ENCODE results near the gene GRM8. TPM values are rescaled to one million over a fixed set of nuclear protein-coding genes. Genes with fewer than 3 reads are reported as not detected.

The GRM8 gene
- total RNA-seq, 1 donor from 2014 or later, result 0.51 TPM

GRCh38 chr7:126487728-126488442 is 764.9 kb downstream of the GRM8 start:
- no peak overlapping the region for H3K27ac Mint-ChIP-seq (ENCODE audit: unreplicated experiment)
- no peaks in the 10 kb centered on the region for H3K36me3 Mint-ChIP-seq (ENCODE audit: unreplicated experiment)
- no peaks in the 10 kb centered on the region for H3K9me3 Mint-ChIP-seq (ENCODE audit: unreplicated experiment)
- H3K4me3 Mint-ChIP-seq (ENCODE audit: unreplicated experiment), result no peak overlapping the region
- DNase-seq (ENCODE audit: extremely low spot score, unreplicated experiment), result no peak
- no peaks in the 10 kb centered on the region for H3K27me3 Mint-ChIP-seq (ENCODE audit: unreplicated experiment)
- TF ChIP-seq, protein P1, sequence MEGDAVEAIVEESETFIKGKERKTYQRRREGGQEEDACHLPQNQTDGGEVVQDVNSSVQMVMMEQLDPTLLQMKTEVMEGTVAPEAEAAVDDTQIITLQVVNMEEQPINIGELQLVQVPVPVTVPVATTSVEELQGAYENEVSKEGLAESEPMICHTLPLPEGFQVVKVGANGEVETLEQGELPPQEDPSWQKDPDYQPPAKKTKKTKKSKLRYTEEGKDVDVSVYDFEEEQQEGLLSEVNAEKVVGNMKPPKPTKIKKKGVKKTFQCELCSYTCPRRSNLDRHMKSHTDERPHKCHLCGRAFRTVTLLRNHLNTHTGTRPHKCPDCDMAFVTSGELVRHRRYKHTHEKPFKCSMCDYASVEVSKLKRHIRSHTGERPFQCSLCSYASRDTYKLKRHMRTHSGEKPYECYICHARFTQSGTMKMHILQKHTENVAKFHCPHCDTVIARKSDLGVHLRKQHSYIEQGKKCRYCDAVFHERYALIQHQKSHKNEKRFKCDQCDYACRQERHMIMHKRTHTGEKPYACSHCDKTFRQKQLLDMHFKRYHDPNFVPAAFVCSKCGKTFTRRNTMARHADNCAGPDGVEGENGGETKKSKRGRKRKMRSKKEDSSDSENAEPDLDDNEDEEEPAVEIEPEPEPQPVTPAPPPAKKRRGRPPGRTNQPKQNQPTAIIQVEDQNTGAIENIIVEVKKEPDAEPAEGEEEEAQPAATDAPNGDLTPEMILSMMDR (IDR thresholded peaks at IDR 0.05), result no peak
- H3K4me1 Mint-ChIP-seq (ENCODE audit: unreplicated experiment), result no peaks in the 10 kb centered on the region

DNA sequence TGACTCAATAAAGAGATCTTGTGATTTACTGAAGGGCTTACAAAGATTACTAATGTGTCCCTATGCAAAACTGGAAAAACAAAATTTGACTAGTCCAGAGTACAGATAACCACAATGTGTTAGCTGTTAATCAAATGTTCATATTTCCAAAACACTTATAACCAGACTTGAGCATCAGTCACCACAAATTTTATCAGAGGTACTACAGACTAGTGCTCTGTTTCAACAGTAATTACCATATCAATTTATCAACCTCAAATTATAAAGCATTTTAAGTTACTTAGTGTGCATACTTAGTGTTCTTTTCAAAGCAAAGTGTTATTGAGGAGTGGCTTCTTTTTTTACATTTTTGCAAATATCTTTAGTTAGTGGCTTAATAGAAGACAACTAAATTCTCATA is 765.9 kb downstream of the GRM8 start:
- Mint-ChIP-seq H3K27me3 (ENCODE audit: unreplicated experiment) (no peaks in the 10 kb centered on the region), H3K36me3 (ENCODE audit: unreplicated experiment) (no peaks in the 10 kb centered on the region), H3K4me3 (ENCODE audit: unreplicated experiment) (no peak overlapping the region), H3K4me1 (ENCODE audit: unreplicated experiment) (no peaks in the 10 kb centered on the region), H3K27ac (ENCODE audit: unreplicated experiment) (no peak overlapping the region), H3K9me3 (ENCODE audit: unreplicated experiment) (no peaks in the 10 kb centered on the region)
- DNase-seq (ENCODE audit: extremely low spot score, unreplicated experiment), result no peak
- TF ChIP-seq, protein P1 (IDR thresholded peaks at IDR 0.05), result no peak

DNA sequence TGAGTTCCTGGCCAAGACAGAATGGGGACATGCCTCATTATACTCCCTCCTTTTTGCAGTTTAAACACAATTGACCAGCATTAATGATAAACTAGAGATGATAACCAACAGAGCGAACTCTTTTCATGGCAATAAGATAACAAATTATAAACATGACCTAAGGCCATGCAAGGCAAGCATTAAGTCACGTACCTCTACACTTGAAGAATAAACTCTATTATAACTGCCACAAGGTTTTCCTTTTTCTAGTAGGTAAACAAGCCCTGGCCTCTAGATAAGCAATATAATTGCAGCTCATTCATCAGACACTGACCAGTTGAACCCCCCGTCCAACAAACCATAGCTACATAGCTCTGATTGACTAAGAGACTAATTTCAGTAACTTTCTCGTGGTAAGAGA is 767.0 kb downstream of the GRM8 start:
- H3K27ac Mint-ChIP-seq (ENCODE audit: unreplicated experiment), result no peak overlapping the region
- H3K36me3 Mint-ChIP-seq (ENCODE audit: unreplicated experiment), result no peaks in the 10 kb centered on the region
- peaks cover 4% of the 10 kb centered on the region for H3K9me3 Mint-ChIP-seq (ENCODE audit: unreplicated experiment)
- no peak for DNase-seq (ENCODE audit: extremely low spot score, unreplicated experiment)
- H3K4me1 Mint-ChIP-seq (ENCODE audit: unreplicated experiment), result no peaks in the 10 kb centered on the region
- H3K27me3 Mint-ChIP-seq (ENCODE audit: unreplicated experiment), result no peaks in the 10 kb centered on the region
- TF ChIP-seq, protein P1 (IDR thresholded peaks at IDR 0.05), result no peak
- no peak overlapping the region for H3K4me3 Mint-ChIP-seq (ENCODE audit: unreplicated experiment)

DNA sequence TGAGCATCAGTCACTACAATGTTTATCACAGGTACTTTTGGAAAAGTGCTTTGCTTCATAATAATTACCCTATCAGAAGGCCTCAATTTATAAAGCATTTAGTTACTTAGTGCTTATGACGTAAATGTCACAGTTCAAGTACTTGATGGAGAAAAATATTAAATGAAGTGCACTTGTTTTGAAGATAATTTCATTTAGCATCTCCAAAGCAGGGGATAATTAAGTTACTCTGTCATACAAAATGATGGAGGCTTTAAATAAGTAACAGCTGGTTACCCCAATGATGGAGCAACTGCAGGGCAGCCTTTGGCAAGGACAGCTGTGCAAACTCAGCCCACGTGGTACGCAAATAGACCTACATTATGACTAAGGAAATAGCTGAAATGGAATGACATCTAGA is 768.8 kb downstream of the GRM8 start:
- no peaks in the 10 kb centered on the region for H3K36me3 Mint-ChIP-seq (ENCODE audit: unreplicated experiment)
- DNase-seq (ENCODE audit: extremely low spot score, unreplicated experiment), result no peak
- H3K27ac Mint-ChIP-seq (ENCODE audit: unreplicated experiment), result no peak overlapping the region
- no peak overlapping the region for H3K4me3 Mint-ChIP-seq (ENCODE audit: unreplicated experiment)
- H3K9me3 Mint-ChIP-seq (ENCODE audit: unreplicated experiment), result peaks cover 4% of the 10 kb centered on the region
- H3K4me1 Mint-ChIP-seq (ENCODE audit: unreplicated experiment), result no peaks in the 10 kb centered on the region
- no peaks in the 10 kb centered on the region for H3K27me3 Mint-ChIP-seq (ENCODE audit: unreplicated experiment)
- TF ChIP-seq, protein P1 (IDR thresholded peaks at IDR 0.05), result no peak

GRCh38 chr7:126472825-126473224 is 779.9 kb downstream of the GRM8 start:
- TF ChIP-seq, protein P1 (IDR thresholded peaks at IDR 0.05), result no peak
- H3K36me3 Mint-ChIP-seq (ENCODE audit: unreplicated experiment), result peaks cover 2% of the 10 kb centered on the region
- H3K4me1 Mint-ChIP-seq (ENCODE audit: unreplicated experiment), result no peaks in the 10 kb centered on the region
- no peak for DNase-seq (ENCODE audit: extremely low spot score, unreplicated experiment)
- H3K9me3 Mint-ChIP-seq (ENCODE audit: unreplicated experiment), result peaks cover 16% of the 10 kb centered on the region
- peaks cover 9% of the 10 kb centered on the region for H3K27me3 Mint-ChIP-seq (ENCODE audit: unreplicated experiment)
- H3K4me3 Mint-ChIP-seq (ENCODE audit: unreplicated experiment), result no peak overlapping the region
- H3K27ac Mint-ChIP-seq (ENCODE audit: unreplicated experiment), result no peak overlapping the region
